Measurements from ENCODE around the gene DHX30.

The DHX30 gene

DNA sequence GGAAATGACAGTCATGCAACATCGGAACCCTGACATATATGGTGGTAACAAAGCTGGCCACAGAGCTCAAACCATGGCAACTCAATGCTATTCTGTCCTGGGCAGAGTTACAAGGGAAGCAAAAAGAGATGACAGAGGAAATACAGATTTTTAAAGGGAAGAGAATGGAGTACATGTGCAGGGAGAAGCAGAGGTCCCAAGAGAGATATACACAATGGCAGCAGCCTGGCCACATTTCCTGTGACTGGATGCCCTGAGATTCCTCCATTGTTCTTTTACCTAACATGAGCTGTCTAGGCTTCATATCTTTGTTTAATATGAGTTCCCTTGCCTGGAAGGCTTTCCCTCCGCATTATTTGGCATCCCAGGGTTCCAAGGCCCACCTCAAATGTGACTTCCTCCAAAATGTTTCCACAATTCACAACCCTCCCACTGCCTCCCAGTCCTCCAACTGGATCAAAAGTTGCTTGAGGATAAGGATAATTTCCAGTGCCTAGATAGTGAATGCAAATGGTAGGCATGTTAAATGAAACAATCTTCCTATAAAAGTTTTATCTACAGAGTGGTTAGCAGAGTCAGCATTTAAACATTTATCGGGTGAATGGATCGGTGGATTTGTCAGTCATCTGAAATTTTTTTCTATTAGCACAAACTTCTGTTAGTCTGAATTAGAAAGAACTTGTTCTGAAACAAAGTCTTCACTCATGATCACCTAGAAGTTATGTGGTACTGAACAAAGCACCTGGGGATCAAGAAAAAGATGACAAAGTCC lies 86.2 kb downstream of the DHX30 start:
- DNase-seq: no peak

DNA sequence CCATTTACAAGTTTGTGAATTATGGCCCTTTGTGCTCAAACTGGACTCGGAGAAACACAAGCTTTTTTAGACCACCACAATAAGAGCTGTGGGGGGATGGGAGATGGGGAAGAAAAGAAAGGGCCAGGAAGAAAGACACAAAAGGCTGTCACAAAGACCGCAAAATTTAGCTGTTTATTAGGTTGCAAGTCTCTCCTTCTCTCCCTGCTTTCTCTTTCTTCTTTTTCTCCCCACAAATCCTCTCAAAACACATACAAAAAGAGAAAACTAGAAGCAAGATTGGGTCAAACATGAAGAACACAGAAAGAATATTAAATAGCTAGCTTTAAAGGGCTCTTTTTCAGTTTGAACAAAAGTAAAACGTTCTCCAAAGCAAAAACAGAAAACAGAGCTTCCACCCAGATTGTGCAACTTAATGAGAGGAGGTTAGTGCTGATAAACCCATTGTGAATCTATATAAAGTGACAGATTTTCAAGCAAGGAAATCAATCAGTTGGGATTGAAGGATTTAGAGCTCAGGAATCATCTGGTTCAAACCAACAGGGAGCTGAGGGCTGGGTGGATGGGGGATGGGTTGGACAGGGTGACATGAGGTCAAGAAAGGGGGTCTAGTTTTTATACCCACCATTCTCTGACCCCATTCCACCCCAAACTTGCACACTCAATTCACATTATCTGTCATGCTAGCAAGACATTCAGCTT lies 87.3 kb downstream of the DHX30 start:
- DNase-seq: no peak

DNA sequence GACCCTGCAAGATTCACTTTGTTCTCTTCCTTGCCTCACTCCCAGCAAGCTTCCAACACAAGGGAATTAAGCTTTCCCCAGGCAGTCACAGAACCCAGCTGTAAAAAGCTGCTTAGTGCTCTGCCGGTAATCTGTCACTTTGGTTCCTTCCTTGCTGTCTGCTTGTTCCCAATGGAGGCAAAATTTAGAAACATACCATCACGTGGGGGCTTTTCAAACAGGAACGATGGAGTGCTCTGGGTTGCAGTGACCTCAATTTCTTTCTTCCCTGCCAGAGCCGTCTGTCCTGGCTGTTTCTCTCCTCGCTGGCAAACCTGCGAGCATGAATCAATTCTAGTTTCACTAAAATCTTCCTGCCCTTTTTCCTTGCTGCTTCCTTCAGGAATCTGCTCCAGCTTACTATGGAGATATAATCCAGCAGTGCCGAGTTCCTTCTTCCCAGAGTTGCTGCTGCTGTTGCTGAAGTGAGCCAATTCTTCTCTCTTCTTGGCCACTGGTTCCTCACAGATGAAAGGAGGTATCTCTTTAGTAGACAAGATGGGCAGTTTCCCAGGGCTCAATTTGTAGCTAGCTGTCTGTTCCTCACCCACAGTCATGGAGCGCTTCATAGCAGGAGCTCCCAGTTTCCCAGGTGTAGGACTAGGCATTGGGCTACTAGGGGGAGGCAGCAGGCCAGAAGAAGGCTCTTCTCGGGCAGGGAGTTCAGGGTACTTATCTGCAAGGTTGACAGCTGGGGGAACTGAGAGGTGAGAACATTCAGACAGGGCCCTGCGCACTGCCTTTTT lies 88.1 kb downstream of the DHX30 start:
- no peak for DNase-seq

- DNase-seq: no peak
Measured at GRCh38 chr3:47891613-47892005, 88.7 kb downstream of the DHX30 start.

- DNase-seq: no peak
Measured at GRCh38 chr3:47892286-47893040, 89.5 kb downstream of the DHX30 start.

DNA sequence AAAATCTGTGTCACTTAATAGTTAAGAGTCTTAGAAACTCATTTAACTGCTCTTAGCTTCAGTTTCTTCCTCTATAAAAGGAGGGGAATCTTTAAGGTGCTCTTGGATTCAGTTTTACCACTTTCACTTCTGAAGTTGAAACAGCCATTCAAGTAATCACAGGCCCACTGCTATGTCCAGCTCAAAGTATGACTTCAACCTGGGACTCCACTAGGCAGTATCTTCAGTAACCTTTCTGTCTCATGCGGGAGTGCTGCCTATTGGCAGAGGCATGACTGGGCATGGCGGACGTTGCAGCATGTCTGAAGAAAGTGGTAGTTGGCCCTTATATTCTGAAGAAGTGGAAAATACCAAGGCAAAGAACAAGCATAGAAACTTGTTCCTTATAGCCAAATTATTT lies 92.3 kb downstream of the DHX30 start:
- no peak for DNase-seq

DNA sequence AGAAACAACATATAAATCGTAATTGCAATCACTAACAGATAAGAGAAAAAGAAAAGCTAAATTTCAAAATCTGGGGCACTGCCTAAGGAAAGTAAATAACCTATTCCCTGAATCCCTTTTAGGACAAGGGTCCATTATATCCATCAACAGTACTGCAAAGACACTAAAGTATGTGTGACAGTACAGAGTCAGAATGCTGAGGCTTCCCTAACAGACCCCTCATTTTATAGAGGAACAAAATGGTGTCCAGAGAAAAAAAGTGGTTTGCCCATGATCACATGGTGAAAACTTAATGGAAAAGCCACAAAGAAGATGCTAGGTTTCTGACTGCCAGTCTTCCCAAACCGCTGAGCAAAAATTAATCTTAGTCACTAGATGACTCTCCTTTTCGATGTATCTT lies 93.8 kb downstream of the DHX30 start:
- no peak for DNase-seq

- no peak for DNase-seq
Measured at GRCh38 chr3:47897954-47898353, 95.0 kb downstream of the DHX30 start.

DNA sequence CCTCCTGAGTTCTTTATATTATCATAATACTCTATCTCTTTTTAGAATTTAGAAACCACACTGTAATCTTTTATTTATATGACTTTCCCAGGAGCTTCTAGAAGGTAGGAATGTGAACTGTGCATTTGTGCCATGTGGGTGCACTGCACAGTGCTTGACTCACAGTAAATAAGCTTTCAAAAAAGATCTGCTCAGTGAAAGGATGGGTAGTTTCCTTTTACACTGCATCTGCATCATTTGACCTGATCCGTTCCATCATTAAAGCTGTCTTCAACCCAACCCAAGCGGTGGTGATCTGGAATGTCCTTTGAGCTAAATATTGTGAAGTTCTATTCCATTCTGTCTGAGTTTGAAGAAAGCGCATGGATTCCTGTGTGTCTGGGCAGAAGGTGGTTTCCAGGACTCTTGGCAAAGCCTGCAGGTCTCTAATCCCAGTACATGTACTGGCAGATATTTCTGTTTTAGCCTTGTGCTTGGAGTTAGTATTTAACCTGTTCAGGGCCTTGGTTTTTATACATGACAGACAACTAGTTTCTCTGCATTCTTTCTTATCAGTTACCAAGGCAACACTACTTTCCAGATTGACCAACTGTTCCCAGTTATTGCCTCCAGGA lies 96.7 kb downstream of the DHX30 start:
- no peak for DNase-seq

Measured in Kasumi-1 (cell line).